Ishikawa (cell line): ENCODE measurements around the gene ITPR2.

ENCODE experiments used
- CEBPB ChIP-seq: IDR thresholded peaks from 2 replicates; pipeline ENCODE4 v1.6.1; 2012
- CREB1 ChIP-seq: IDR thresholded peaks from 2 replicates; pipeline ENCODE4 v1.6.1; 2012; ENCODE audit warnings: low read depth
- EGR1 ChIP-seq: IDR thresholded peaks from 2 replicates; pipeline ENCODE4 v1.6.1; 2012
- EP300 ChIP-seq: IDR thresholded peaks from 2 replicates; pipeline ENCODE4 v1.6.1; 2012; ENCODE audit warnings: borderline replicate concordance
- FOXM1 ChIP-seq: IDR thresholded peaks from 2 replicates; pipeline ENCODE4 v1.6.1; 2012; ENCODE audit warnings: low read depth, borderline replicate concordance
- MAX ChIP-seq: IDR thresholded peaks from 2 replicates; pipeline ENCODE4 v1.6.1; 2012
- NFIC ChIP-seq: IDR thresholded peaks from 2 replicates; pipeline ENCODE4 v1.6.1; 2012
- RAD21 ChIP-seq: IDR thresholded peaks from 2 replicates; pipeline ENCODE4 v1.6.1; 2012; ENCODE audit warnings: low read depth
- REST ChIP-seq: IDR thresholded peaks from 2 replicates; pipeline ENCODE4 v1.6.1; 2012; ENCODE audit warnings: low read depth, mild to moderate bottlenecking
- TAF1 ChIP-seq: IDR thresholded peaks from 2 replicates; pipeline ENCODE4 v1.6.1; 2012; ENCODE audit warnings: low read depth, mild to moderate bottlenecking
- TCF12 ChIP-seq: IDR thresholded peaks from 2 replicates; pipeline ENCODE4 v1.6.1; 2012; ENCODE audit warnings: low read depth
- TEAD4 ChIP-seq: IDR thresholded peaks from 2 replicates; pipeline ENCODE4 v1.6.1; 2012
- USF1 ChIP-seq: IDR thresholded peaks from 2 replicates; pipeline ENCODE4 v1.6.1; 2012
- YY1 ChIP-seq: IDR thresholded peaks from 2 replicates; pipeline ENCODE4 v1.6.1; 2012; ENCODE audit warnings: low read depth
- ZBTB7A ChIP-seq: IDR thresholded peaks from 2 replicates; pipeline ENCODE4 v1.6.1; 2012; ENCODE audit warnings: low read depth

ITPR2 gene

GRCh38 chr12:26610774-26611173 is 222.2 kb downstream of the ITPR2 start:
- TF ChIP-seq CREB1 (no peak), YY1 (no peak), USF1 (no peak), TEAD4 (no peak), EP300 (no peak), CEBPB (no peak), FOXM1 (no peak), EGR1 (no peak), TCF12 (no peak), MAX (no peak)

- TF ChIP-seq RAD21: no peak
Measured at GRCh38 chr12:26609986-26610385, 223.0 kb downstream of the ITPR2 start.

GRCh38 chr12:26608706-26609105 is 224.3 kb downstream of the ITPR2 start:
- TF ChIP-seq TCF12 (no peak), CEBPB (no peak), CREB1 (no peak), REST (no peak), EP300 (no peak), RAD21 (no peak), USF1 (no peak), NFIC (no peak), EGR1 (no peak), MAX (no peak), FOXM1 (no peak), TAF1 (no peak), TEAD4 (no peak), YY1 (no peak), ZBTB7A (no peak)

GRCh38 chr12:26608273-26608672 is 224.7 kb downstream of the ITPR2 start:
- TF ChIP-seq EP300 (no peak), REST (no peak), FOXM1 (no peak), CEBPB (no peak), CREB1 (no peak), TAF1 (no peak), RAD21 (no peak)

- TF ChIP-seq EGR1: no peak
- no peak for TF ChIP-seq TCF12
- no peak for TF ChIP-seq YY1
- TF ChIP-seq CREB1: no peak
- TF ChIP-seq TAF1: no peak
- no peak for TF ChIP-seq REST
- TF ChIP-seq CEBPB: no peak
- TF ChIP-seq FOXM1: no peak
- no peak for TF ChIP-seq EP300
- no peak for TF ChIP-seq RAD21
- no peak for TF ChIP-seq USF1
- TF ChIP-seq TEAD4: no peak
Measured at GRCh38 chr12:26606911-26607310, 226.1 kb downstream of the ITPR2 start.
